HepG2 (cell line): ENCODE data around the gene DHCR7. TPM values are rescaled to one million over a fixed set of nuclear protein-coding genes. Genes with fewer than 3 reads are reported as not detected.

Experiments used
- CENPT ChIP-seq: sonication (generic); formaldehyde crosslinking; IDR thresholded peaks from 2 replicates; pipeline ENCODE4 v1.8.0; 2022; ENCODE audit warnings: low read depth, mild to moderate bottlenecking, moderate library complexity, missing genetic modification reagents
- ETV6 ChIP-seq: sonication (generic); formaldehyde crosslinking; conservative IDR thresholded peaks from 2 replicates; pipeline ENCODE4 v1.4.0; 2020; ENCODE audit warnings: missing genetic modification reagents
- FOXK1 ChIP-seq: sonication (generic); formaldehyde crosslinking; IDR thresholded peaks from 2 replicates; pipeline ENCODE4 v1.4.0; 2020; ENCODE audit warnings: low read depth, missing genetic modification reagents, borderline replicate concordance
- KLF15 ChIP-seq: sonication (generic); formaldehyde crosslinking; IDR thresholded peaks from 2 replicates; pipeline ENCODE4 v1.8.1; 2023; ENCODE audit warnings: borderline replicate concordance, mild to moderate bottlenecking, inconsistent platforms, missing genetic modification reagents, mixed read lengths
- MIER3 ChIP-seq: IDR thresholded peaks from 2 replicates; pipeline ENCODE4 v1.6.1; 2016; ENCODE audit warnings: missing compliant biosample characterization, borderline replicate concordance
- RNF2 ChIP-seq: fragments of 450-650 bp; conservative IDR thresholded peaks from 2 replicates; pipeline ENCODE4 v1.6.1; 2016; ENCODE audit warnings: low read depth
- SCMH1 ChIP-seq: sonication (generic); formaldehyde crosslinking; IDR thresholded peaks from 2 replicates; pipeline ENCODE4 v1.9.0; 2021; ENCODE audit warnings: missing genetic modification reagents, mild to moderate bottlenecking, borderline replicate concordance
- SOX5 ChIP-seq: IDR thresholded peaks from 2 replicates; pipeline ENCODE4 v1.6.1; 2016; ENCODE audit warnings: borderline replicate concordance
- SPEN ChIP-seq: sonication (generic); formaldehyde crosslinking; IDR thresholded peaks from 2 replicates; pipeline ENCODE4 v1.5.1; 2020; ENCODE audit warnings: low read depth, mild to moderate bottlenecking, missing genetic modification reagents
- ZFP36L1 ChIP-seq: sonication (generic); formaldehyde crosslinking; IDR thresholded peaks from 2 replicates; pipeline ENCODE4 v1.8.0; 2022; ENCODE audit warnings: mild to moderate bottlenecking, missing genetic modification reagents, moderate library complexity
- ZNF331 ChIP-seq: sonication (generic); formaldehyde crosslinking; IDR thresholded peaks from 2 replicates; pipeline ENCODE4 v1.4.0; 2020; ENCODE audit warnings: missing genetic modification reagents
- ZNF543 ChIP-seq: sonication (generic); formaldehyde crosslinking; IDR thresholded peaks from 2 replicates; pipeline ENCODE4 v1.4.0; 2020; ENCODE audit warnings: mild to moderate bottlenecking, missing genetic modification reagents
- ZNF558 ChIP-seq: sonication (generic); formaldehyde crosslinking; IDR thresholded peaks from 2 replicates; pipeline ENCODE4 v1.9.0; 2022; ENCODE audit warnings: mild to moderate bottlenecking, missing genetic modification reagents, borderline replicate concordance
- polyA plus RNA-seq, 8 experiments: library from polyadenylated mRNA; depleted of rRNA in 3 of 8; stranded (reverse) in 7 of 8; unstranded in 1 of 8; fragments of >200 nt; fragmentation: Illumina TruSeq in 4 of 8; extraction: Trizol in 4 of 8; gene quantifications; 2 replicates each; pipeline versions ENCODE4 v1.2.1 to v1.2.3, GENCODE V29; 2011 to 2016; ENCODE audit warnings: low read depth in 4 of 8, missing spikeins in 1 of 8, mixed read lengths in 1 of 8; ENCODE audit not compliant: insufficient read depth in 1 of 8
- total RNA-seq, 5 experiments: library from RNA; depleted of rRNA; stranded (reverse); fragments of >200 nt; fragmentation: Illumina TruSeq; extraction: Trizol; gene quantifications; 2 replicates each; pipeline ENCODE4 v1.2.3, GENCODE V29; 2016; ENCODE audit warnings: low read depth in 1 of 5
- TF ChIP-seq, protein P1 (sequence below): sonication (generic); formaldehyde crosslinking; IDR thresholded peaks from 2 replicates; pipeline ENCODE4 v1.5.0; 2020; ENCODE audit warnings: missing genetic modification reagents, mild to moderate bottlenecking, borderline replicate concordance
- TF ChIP-seq, protein P2 (sequence below): sonication (generic); formaldehyde crosslinking; IDR thresholded peaks from 2 replicates; pipeline ENCODE4 v1.5.1; 2020; ENCODE audit warnings: missing genetic modification reagents, mild to moderate bottlenecking, borderline replicate concordance
- TF ChIP-seq, protein P3 (sequence below): sonication (generic); formaldehyde crosslinking; IDR thresholded peaks from 2 replicates; pipeline ENCODE4 v1.5.0; 2020; ENCODE audit warnings: mild to moderate bottlenecking, missing genetic modification reagents, borderline replicate concordance

Gene DHCR7
- total and polyA plus RNA-seq, 2 of the 13 experiments (the other 11 are each of a cell fraction or from before 2014, with no cell fraction given) = 96.0 to 143 TPM

DNA sequence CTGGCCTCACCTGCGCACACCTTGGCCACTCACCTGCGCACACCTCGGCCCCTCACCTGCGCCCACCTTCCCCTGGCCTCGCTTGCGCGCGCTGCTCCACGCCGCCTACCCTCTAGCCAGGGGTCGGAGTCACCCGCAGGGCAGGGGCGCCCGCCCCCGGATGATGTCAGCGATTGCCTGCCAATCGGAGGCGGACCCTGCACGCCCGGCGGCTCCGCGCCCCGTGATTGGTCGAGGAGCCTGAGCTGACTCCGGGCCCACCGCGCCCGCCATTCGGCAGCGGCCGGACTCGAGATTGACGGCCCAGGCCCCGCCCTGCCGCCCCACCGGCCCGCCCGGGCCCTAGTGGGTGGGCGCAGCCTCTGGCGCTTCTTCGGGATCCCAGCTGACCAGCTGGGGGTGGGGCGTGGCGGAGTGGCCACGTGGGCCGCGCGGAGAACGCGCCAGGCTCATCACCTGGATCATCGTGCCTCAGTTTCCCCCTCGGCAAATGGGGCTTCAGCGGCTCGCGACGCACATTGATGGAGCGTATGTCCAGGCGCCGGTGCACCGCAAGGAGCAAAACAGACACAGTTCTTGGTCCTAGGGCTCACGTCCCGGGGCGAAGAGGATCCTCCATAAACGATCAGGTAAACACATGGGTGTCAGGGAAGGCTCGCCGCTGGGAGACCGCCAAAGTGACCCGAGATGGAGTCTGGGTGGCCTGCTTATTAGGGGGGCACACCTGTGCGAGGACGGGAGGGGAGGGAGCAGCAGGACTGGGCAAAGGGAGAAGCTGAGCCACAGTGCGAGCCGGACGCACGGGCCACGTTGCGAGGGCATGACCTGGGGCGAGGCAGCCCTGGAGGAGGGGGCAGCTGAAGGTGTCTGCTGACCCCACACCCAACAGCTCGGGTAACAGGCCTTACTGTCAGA lies at the start of gene DHCR7 (continued):
- TF ChIP-seq, protein P1, sequence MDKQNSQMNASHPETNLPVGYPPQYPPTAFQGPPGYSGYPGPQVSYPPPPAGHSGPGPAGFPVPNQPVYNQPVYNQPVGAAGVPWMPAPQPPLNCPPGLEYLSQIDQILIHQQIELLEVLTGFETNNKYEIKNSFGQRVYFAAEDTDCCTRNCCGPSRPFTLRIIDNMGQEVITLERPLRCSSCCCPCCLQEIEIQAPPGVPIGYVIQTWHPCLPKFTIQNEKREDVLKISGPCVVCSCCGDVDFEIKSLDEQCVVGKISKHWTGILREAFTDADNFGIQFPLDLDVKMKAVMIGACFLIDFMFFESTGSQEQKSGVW (CRISPR knock-in tag) = peak; percentile 88; the same call in 1 of the 2 replicates
- 0 out of 2 replicates have a peak, but pooled peaks have one; percentile 8 for TF ChIP-seq SOX5 (CRISPR knock-in tag)
- peak; percentile 63; the same call in 1 of the 2 replicates for TF ChIP-seq ZNF558 (CRISPR knock-in tag)
- peak; percentile 40; the same call in 1 of the 2 replicates for TF ChIP-seq ZNF543
- TF ChIP-seq FOXK1 (CRISPR knock-in tag) = peak; percentile 55; the same call in 1 of the 2 replicates
- no peak for TF ChIP-seq KLF15
- TF ChIP-seq SCMH1 = no peak
- TF ChIP-seq, protein P2, sequence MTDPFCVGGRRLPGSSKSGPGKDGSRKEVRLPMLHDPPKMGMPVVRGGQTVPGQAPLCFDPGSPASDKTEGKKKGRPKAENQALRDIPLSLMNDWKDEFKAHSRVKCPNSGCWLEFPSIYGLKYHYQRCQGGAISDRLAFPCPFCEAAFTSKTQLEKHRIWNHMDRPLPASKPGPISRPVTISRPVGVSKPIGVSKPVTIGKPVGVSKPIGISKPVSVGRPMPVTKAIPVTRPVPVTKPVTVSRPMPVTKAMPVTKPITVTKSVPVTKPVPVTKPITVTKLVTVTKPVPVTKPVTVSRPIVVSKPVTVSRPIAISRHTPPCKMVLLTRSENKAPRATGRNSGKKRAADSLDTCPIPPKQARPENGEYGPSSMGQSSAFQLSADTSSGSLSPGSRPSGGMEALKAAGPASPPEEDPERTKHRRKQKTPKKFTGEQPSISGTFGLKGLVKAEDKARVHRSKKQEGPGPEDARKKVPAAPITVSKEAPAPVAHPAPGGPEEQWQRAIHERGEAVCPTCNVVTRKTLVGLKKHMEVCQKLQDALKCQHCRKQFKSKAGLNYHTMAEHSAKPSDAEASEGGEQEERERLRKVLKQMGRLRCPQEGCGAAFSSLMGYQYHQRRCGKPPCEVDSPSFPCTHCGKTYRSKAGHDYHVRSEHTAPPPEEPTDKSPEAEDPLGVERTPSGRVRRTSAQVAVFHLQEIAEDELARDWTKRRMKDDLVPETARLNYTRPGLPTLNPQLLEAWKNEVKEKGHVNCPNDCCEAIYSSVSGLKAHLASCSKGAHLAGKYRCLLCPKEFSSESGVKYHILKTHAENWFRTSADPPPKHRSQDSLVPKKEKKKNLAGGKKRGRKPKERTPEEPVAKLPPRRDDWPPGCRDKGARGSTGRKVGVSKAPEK (CRISPR knock-in tag) = peak; percentile 46; the same call in 1 of the 2 replicates
- TF ChIP-seq CENPT = peak; percentile 40; the same call in 1 of the 2 replicates
- TF ChIP-seq, protein P3, sequence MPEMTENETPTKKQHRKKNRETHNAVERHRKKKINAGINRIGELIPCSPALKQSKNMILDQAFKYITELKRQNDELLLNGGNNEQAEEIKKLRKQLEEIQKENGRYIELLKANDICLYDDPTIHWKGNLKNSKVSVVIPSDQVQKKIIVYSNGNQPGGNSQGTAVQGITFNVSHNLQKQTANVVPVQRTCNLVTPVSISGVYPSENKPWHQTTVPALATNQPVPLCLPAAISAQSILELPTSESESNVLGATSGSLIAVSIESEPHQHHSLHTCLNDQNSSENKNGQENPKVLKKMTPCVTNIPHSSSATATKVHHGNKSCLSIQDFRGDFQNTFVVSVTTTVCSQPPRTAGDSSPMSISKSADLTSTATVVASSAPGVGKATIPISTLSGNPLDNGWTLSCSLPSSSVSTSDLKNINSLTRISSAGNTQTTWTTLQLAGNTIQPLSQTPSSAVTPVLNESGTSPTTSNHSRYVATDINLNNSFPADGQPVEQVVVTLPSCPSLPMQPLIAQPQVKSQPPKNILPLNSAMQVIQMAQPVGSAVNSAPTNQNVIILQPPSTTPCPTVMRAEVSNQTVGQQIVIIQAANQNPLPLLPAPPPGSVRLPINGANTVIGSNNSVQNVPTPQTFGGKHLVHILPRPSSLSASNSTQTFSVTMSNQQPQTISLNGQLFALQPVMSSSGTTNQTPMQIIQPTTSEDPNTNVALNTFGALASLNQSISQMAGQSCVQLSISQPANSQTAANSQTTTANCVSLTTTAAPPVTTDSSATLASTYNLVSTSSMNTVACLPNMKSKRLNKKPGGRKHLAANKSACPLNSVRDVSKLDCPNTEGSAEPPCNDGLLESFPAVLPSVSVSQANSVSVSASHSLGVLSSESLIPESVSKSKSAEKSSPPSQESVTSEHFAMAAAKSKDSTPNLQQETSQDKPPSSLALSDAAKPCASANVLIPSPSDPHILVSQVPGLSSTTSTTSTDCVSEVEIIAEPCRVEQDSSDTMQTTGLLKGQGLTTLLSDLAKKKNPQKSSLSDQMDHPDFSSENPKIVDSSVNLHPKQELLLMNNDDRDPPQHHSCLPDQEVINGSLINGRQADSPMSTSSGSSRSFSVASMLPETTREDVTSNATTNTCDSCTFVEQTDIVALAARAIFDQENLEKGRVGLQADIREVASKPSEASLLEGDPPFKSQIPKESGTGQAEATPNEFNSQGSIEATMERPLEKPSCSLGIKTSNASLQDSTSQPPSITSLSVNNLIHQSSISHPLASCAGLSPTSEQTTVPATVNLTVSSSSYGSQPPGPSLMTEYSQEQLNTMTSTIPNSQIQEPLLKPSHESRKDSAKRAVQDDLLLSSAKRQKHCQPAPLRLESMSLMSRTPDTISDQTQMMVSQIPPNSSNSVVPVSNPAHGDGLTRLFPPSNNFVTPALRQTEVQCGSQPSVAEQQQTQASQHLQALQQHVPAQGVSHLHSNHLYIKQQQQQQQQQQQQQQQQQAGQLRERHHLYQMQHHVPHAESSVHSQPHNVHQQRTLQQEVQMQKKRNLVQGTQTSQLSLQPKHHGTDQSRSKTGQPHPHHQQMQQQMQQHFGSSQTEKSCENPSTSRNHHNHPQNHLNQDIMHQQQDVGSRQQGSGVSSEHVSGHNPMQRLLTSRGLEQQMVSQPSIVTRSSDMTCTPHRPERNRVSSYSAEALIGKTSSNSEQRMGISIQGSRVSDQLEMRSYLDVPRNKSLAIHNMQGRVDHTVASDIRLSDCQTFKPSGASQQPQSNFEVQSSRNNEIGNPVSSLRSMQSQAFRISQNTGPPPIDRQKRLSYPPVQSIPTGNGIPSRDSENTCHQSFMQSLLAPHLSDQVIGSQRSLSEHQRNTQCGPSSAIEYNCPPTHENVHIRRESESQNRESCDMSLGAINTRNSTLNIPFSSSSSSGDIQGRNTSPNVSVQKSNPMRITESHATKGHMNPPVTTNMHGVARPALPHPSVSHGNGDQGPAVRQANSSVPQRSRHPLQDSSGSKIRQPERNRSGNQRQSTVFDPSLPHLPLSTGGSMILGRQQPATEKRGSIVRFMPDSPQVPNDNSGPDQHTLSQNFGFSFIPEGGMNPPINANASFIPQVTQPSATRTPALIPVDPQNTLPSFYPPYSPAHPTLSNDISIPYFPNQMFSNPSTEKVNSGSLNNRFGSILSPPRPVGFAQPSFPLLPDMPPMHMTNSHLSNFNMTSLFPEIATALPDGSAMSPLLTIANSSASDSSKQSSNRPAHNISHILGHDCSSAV (CRISPR knock-in tag) = no peak
- peak; percentile 30; the same call in 1 of the 2 replicates for TF ChIP-seq ZNF331 (CRISPR knock-in tag)
- 0 out of 2 replicates have a peak, but pooled peaks have one; percentile 24 for TF ChIP-seq ETV6 (CRISPR knock-in tag)
- TF ChIP-seq MIER3 (CRISPR knock-in tag) = peak; percentile 34; the same call in 1 of the 2 replicates
- peak; percentile 82; the same call in 1 of the 2 replicates for TF ChIP-seq ZFP36L1
- peak; percentile 37; the same call in 1 of the 2 replicates for TF ChIP-seq RNF2
- peak; percentile 57 for TF ChIP-seq SPEN (CRISPR knock-in tag)
